Measurements from ENCODE around the gene PPIH. TPM values are rescaled to one million over a fixed set of nuclear protein-coding genes. Genes with fewer than 3 reads are reported as not detected.
"Not testable (repeated sequence)": the region's sequence is repeated elsewhere in the genome, so short reads cannot be mapped to it uniquely, and the experiment has no call there.

Gene PPIH
- total RNA-seq, 1 donor from 2014 or later, result 30.0 TPM

GRCh38 chr1:42700006-42700405 lies 41.8 kb downstream of the PPIH start:
- DNase-seq (ENCODE audit: extremely low spot score in 2 of 2), result no peak
- H3K4me3 ChIP-seq, result no peak overlapping the region
- TF ChIP-seq POLR2A (IDR thresholded peaks at IDR 0.05), result no peak
- no peak for TF ChIP-seq POLR2AphosphoS5 (IDR thresholded peaks at IDR 0.05; ENCODE audit: insufficient read depth in 1 of 2, low read depth in 1 of 2)
- no peak for TF ChIP-seq CTCF (IDR thresholded peaks at IDR 0.05)
- H3K4me1 ChIP-seq, result no peaks in the 10 kb centered on the region
- no peaks in the 10 kb centered on the region for H3K9me3 ChIP-seq
- no peak overlapping the region for H3K27ac ChIP-seq
- no peaks in the 10 kb centered on the region for H3K27me3 ChIP-seq
- intact Hi-C loops (cut with DNase I), result no loop called here
- peaks cover 4 to 85% of the 10 kb centered on the region in 2 donors for H3K36me3 ChIP-seq

GRCh38 chr1:42703888-42704464 lies 45.8 kb downstream of the PPIH start:
- Histone ChIP-seq H3K4me1 (no peaks in the 10 kb centered on the region), H3K27me3 (no peaks in the 10 kb centered on the region), H3K27ac (no peak overlapping the region), H3K4me3 (no peak overlapping the region), H3K9me3 (no peaks in the 10 kb centered on the region), H3K36me3 (peaks cover 4 to 84% of the 10 kb centered on the region in 2 donors)
- intact Hi-C loops (cut with DNase I), result no loop called here
- no peak for DNase-seq (ENCODE audit: extremely low spot score in 2 of 2)
- TF ChIP-seq POLR2AphosphoS5 (IDR thresholded peaks at IDR 0.05; ENCODE audit: insufficient read depth in 1 of 2, low read depth in 1 of 2), result no peak
- no peak for TF ChIP-seq POLR2A (IDR thresholded peaks at IDR 0.05)
- no peak for TF ChIP-seq CTCF (IDR thresholded peaks at IDR 0.05)

- H3K4me1 ChIP-seq; DNase-seq (ENCODE audit: extremely low spot score in 2 of 2); H3K9me3 ChIP-seq; intact Hi-C loops (cut with DNase I); H3K27ac ChIP-seq; H3K4me3 ChIP-seq; H3K27me3 ChIP-seq: not testable (repeated sequence)
- H3K36me3 ChIP-seq, result peaks cover 0 to 39% of the 10 kb centered on the region in 2 donors
These were observed 54.6 kb downstream of the PPIH start for GRCh38 chr1:42712808-42713207.

GRCh38 chr1:42713293-42713692 lies 55.1 kb downstream of the PPIH start:
- peaks cover 0 to 34% of the 10 kb centered on the region in 2 donors for H3K36me3 ChIP-seq
- intact Hi-C loops (cut with DNase I), result no loop called here
- H3K27me3 ChIP-seq, result no peaks in the 10 kb centered on the region
- no peaks in the 10 kb centered on the region for H3K4me1 ChIP-seq
- no peak overlapping the region for H3K4me3 ChIP-seq
- no peak overlapping the region for H3K27ac ChIP-seq
- H3K9me3 ChIP-seq, result peaks cover 7% of the 10 kb centered on the region
- TF ChIP-seq POLR2A (IDR thresholded peaks at IDR 0.05) (no peak), CTCF (IDR thresholded peaks at IDR 0.05) (no peak), POLR2AphosphoS5 (IDR thresholded peaks at IDR 0.05; ENCODE audit: insufficient read depth in 1 of 2, low read depth in 1 of 2) (no peak)
- DNase-seq (ENCODE audit: extremely low spot score in 2 of 2), result no peak

- H3K4me1 ChIP-seq; H3K4me3 ChIP-seq; DNase-seq (ENCODE audit: extremely low spot score in 2 of 2); H3K27me3 ChIP-seq; H3K9me3 ChIP-seq; intact Hi-C loops (cut with DNase I); H3K27ac ChIP-seq: not testable (repeated sequence)
- H3K36me3 ChIP-seq, result peaks cover 0 to 43% of the 10 kb centered on the region in 2 donors
These were observed 56.2 kb downstream of the PPIH start for GRCh38 chr1:42714441-42714840.

- no peak for DNase-seq (ENCODE audit: extremely low spot score in 2 of 2)
- no peak for TF ChIP-seq POLR2A (IDR thresholded peaks at IDR 0.05)
- no peak for TF ChIP-seq CTCF (IDR thresholded peaks at IDR 0.05)
- no peak for TF ChIP-seq POLR2AphosphoS5 (IDR thresholded peaks at IDR 0.05; ENCODE audit: insufficient read depth in 1 of 2, low read depth in 1 of 2)
- no peak overlapping the region for H3K4me3 ChIP-seq
- no peaks in the 10 kb centered on the region for H3K27me3 ChIP-seq
- peaks cover 0 to 8% of the 10 kb centered on the region in 2 donors for H3K36me3 ChIP-seq
- H3K27ac ChIP-seq, result no peak overlapping the region
- no peaks in the 10 kb centered on the region for H3K4me1 ChIP-seq
- intact Hi-C loops (cut with DNase I), result no loop called here
- H3K9me3 ChIP-seq, result no peaks in the 10 kb centered on the region
These were observed 62.6 kb downstream of the PPIH start for GRCh38 chr1:42720868-42721267.

Data from vagina (tissue), 2 donors.